ENCODE results near the gene CENPE. TPM values are rescaled to one million over a fixed set of nuclear protein-coding genes. Genes with fewer than 3 reads are reported as not detected.
A peak's percentile ranks its signal among the peaks of the same experiment; 100 is the strongest.

CENPE gene
- total and polyA plus RNA-seq, 2 of the 8 experiments (the other 6 are each of a cell fraction or from before 2014, with no cell fraction given) = 2.1 to 49.0 TPM

GRCh38 chr4:103197765-103198110 lies 405 bp downstream of the CENPE start (continued):
- TF ChIP-seq SUZ12 (IDR thresholded peaks at IDR 0.05; ENCODE audit: low read length) (no peak), SIN3A (conservative IDR thresholded peaks at IDR 0.05 in 1 of 2, IDR thresholded peaks at IDR 0.05 in 1 of 2; ENCODE audit: low read depth in 1 of 2, low read length in 2 of 2) (0 out of 4 replicates have a peak, but pooled peaks of 1 of the 2 experiments have one; percentile 82), ATF2 (IDR thresholded peaks at IDR 0.05; ENCODE audit: low read length) (no peak), SRF (IDR thresholded peaks at IDR 0.05; ENCODE audit: low read depth, low read length) (no peak)

All from H1 (cell line).